Measurements from ENCODE around the gene CHIC1.

- TF ChIP-seq CTCF (IDR thresholded peaks at IDR 0.05) (no peak), POLR2A (IDR thresholded peaks at IDR 0.05) (no peak)
Observed at GRCh38 chrX:73668779-73669178, 105.8 kb downstream of the CHIC1 start.

Measured in adrenal gland (tissue), 5 donors.